Inferior parietal cortex (tissue), 1 donor: ENCODE data around the gene TRMT13.
"Not testable (repeated sequence)": the region's sequence is repeated elsewhere in the genome, so short reads cannot be mapped to it uniquely, and the experiment has no call there.

Source experiments
- DNase-seq: peaks from one replicate; pipeline ENCODE4 v3.0.0-alpha.2; 2016; ENCODE audit errors: extremely low spot score

Gene TRMT13

DNA sequence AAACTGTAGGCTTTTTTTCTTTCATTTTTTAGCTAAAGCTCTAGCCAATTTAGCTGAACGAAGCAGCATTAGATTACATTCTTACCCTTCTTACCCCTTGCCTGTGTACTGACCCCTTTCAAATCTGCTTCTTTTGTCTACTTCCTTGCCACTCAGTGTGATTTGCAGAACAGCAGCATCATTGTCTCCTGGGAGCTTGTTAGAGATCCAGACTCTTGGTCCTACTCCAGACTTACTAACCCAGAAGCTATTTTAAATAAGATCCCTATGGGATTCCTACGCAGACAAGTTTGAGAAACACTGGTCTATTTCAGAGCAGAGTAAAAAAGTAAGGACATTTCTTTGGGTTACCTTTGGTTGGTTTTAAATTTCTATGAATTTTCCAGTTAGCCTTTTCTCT lies 31.3 kb downstream of the TRMT13 start:
- no peak for DNase-seq

- DNase-seq: no peak
These were observed 31.7 kb downstream of the TRMT13 start for GRCh38 chr1:100164702-100165101.

DNA sequence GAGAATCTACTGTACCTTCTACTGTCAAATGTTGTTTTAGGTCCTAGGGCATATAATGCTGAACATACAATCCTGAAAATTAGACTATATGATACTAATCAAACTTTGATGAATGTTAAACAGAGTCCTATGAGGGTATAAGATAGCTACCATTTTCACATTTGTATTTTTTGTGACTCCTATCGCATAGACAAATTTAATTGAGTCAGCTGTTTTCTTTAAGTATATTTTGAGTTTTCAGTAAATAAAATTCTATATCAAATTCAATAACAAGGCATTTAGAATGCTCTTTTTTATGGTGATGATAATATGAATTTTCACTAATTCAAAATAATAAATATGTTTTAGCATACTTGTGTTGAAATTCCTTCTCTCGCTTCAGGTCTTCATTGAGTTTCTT lies 35.1 kb downstream of the TRMT13 start:
- DNase-seq: no peak

DNA sequence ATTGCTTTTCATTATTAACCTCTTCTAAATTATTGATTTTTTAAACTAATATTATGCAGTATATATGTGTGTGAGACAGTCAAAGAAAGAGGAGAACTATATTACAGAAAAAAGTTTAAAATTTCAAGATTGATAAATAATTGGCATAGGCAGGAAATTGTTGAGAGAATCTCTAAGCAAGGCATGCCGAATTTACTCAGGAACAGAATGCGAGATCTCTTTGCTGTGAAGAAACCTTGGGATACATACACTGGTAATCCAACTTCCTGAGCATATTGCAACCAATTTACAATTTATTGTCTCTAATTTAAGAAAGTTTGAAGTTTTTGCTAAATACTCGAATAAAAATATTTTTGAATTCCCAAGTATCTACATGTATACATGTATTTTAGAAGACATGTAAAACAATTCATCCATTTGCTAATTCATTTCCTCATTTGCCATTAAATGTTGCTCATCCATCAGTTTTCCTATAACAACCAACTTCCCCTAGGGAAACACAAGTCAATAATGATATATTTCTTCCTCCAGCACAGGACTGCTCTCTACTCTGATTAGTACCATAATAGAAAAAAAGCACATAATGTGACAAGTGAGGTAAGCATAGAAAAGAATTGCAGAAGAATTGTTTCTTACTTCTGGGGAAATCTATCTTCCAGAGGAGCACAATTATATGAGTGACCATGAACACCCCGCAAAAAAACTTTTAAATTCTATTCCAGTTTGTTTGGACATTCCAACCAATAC lies 44.5 kb downstream of the TRMT13 start:
- DNase-seq: no peak

DNA sequence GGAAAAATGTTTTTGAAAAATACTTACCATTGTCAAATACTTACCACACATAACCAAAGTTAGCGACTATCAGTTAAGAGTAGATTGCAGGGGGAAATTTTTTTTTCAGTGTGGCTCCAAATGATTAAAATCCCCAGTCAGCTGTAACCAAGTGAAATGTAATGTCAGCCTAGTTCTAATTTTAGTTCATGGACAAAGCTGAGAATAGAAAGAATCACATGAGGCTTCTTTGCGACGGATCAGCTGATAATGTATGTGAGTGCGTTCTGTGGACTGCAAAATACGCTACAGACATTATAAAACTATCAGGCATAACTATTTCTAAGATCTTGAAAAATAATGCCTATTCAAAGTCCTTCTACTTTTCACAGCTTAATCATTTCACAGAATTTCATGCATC lies 45.1 kb downstream of the TRMT13 start, which contains the start of gene LRRC39:
TSS of gene LRRC39 (minus strand) at position 166 of the 400 bp plus-strand sequence. CDS start 9,740 bp downstream, outside the sequence.
- peak; percentile 25 for DNase-seq

DNA sequence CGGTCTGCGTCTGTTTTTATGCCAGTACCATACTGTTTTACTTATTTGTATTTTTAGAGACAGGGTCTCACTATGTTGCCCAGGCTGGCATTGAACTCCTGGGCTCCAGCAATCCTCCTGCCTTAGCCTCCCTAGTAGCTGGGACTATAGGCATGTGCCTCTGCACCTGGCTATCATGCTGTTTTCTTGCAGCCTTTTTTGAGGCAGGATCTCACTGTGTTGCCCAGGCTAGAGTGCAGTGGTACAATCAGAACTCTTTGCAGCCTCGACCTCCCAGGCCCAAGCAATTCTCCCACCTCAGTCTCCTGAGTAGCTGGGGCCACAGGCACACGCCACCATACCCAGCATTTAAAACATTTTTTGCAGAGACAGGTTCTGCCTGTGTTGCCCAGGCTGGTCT lies 50.4 kb downstream of the TRMT13 start:
- no peak for DNase-seq

- DNase-seq: no peak
These were observed 51.6 kb downstream of the TRMT13 start for GRCh38 chr1:100184536-100184935.

- DNase-seq: no peak
These were observed 54.9 kb downstream of the TRMT13 start for GRCh38 chr1:100187912-100188311.

GRCh38 chr1:100188617-100189016 lies 55.7 kb downstream of the TRMT13 start:
- DNase-seq: peak; percentile 74

- no peak for DNase-seq
These were observed 65.6 kb downstream of the TRMT13 start for GRCh38 chr1:100198596-100198995.

- not testable (repeated sequence) for DNase-seq
These were observed 67.1 kb downstream of the TRMT13 start for GRCh38 chr1:100200060-100200459.
